Endothelial cell of umbilical vein (primary cell): Measurements from ENCODE around the gene OR8G1. TPM values are rescaled to one million over a fixed set of nuclear protein-coding genes. Genes with fewer than 3 reads are reported as not detected.

Experiments used
- BruUV-seq: library from RNA; stranded (reverse); fragments of 400-500 nt; replicated peaks from 2 replicates; lab custom pipeline; 2021; lab: Mats Ljungman, UMichigan
- CTCF ChIA-PET: fragments of 300-600, 350-600 bp; sonication (Branson Sonifier 250); formaldehyde crosslinking; loops from one replicate; lab custom pipeline; 2021; ENCODE audit warnings: antibody characterized with exemption, inconsistent platforms; lab: Charles Lee
- POLR2A ChIA-PET: fragments of 300-600, 350-600 bp; sonication (Branson Sonifier 250); formaldehyde crosslinking; loops from one replicate; lab custom pipeline; 2021; ENCODE audit warnings: antibody characterized with exemption, inconsistent platforms; lab: Charles Lee
- DNase-seq: peaks from one replicate; pipeline ENCODE4 v3.0.0-alpha.2; 2011; ENCODE audit warnings: low read depth, low spot score
- FAIRE-seq: peaks from 2 replicates; lab custom pipeline; 2011; peaks lifted over from hg19 to GRCh38; lab: Jason Lieb, UNC
- H2AFZ ChIP-seq: 2 replicates; pipeline ENCODE4 v1.6.0; 2012; ENCODE audit warnings: low read depth, low read length, control low read depth, inconsistent platforms
- H3K27ac ChIP-seq: 2 replicates; pipeline ENCODE4 v1.5.1; 2011; ENCODE audit warnings: low read depth, mild to moderate bottlenecking, control low read depth, low read length, moderate library complexity; ENCODE audit not compliant: insufficient read depth
- H3K27me3 ChIP-seq, 2 experiments: 2 replicates each; pipeline versions ENCODE4 v1.6.0 to v1.6.1; 2011; ENCODE audit warnings: low read length in 2 of 2, mixed read lengths in 1 of 2; ENCODE audit not compliant: control insufficient read depth in 2 of 2, insufficient read depth in 2 of 2
- H3K36me3 ChIP-seq, 2 experiments: 2 replicates in 1 of 2; 3 replicates in 1 of 2; pipeline ENCODE4 v1.5.1; 2011; ENCODE audit warnings: low read length in 2 of 2, mild to moderate bottlenecking in 1 of 2, moderate library complexity in 1 of 2; ENCODE audit not compliant: control insufficient read depth in 2 of 2, insufficient read depth in 2 of 2; ENCODE audit errors: extremely low read depth in 1 of 2
- H3K4me1 ChIP-seq: 3 replicates; pipeline ENCODE4 v1.5.1; 2011; ENCODE audit warnings: mild to moderate bottlenecking, low read length; ENCODE audit not compliant: control insufficient read depth, insufficient read depth; ENCODE audit errors: extremely low read depth
- H3K4me2 ChIP-seq: 2 replicates; pipeline ENCODE4 v1.6.1; 2011; ENCODE audit warnings: low read length, control low read depth, mixed read lengths; ENCODE audit not compliant: insufficient read depth
- H3K4me3 ChIP-seq, 3 experiments: fragments of 200-600 bp in 1 of 3; sonication (generic), shearing (Covaris generic) in 1 of 3; replicated peaks in 1 of 3; 2 replicates each; pipeline ENCODE4 v1.5.1; 2011 to 2016; ENCODE audit warnings: control low read depth in 3 of 3, low read length in 3 of 3, mild to moderate bottlenecking in 2 of 3, inconsistent platforms in 1 of 3, low read depth in 1 of 3, moderate library complexity in 1 of 3; ENCODE audit not compliant: insufficient read depth in 1 of 3
- H3K79me2 ChIP-seq: 2 replicates; pipeline ENCODE4 v1.6.0; 2012; ENCODE audit warnings: low read length, inconsistent platforms; ENCODE audit not compliant: control insufficient read depth, insufficient read depth
- H3K9ac ChIP-seq: replicated peaks from 2 replicates; pipeline ENCODE3; 2011; ENCODE audit warnings: low read length, control low read depth; ENCODE audit not compliant: insufficient read depth; ENCODE audit errors: extremely low read depth
- H3K9me1 ChIP-seq: replicated peaks from 3 replicates; pipeline ENCODE4 v1.6.0; 2011; ENCODE audit warnings: mild to moderate bottlenecking, low read length; ENCODE audit not compliant: control insufficient read depth, insufficient read depth; ENCODE audit errors: extremely low read depth
- H3K9me3 ChIP-seq: replicated peaks from 2 replicates; pipeline ENCODE4 v1.5.1; 2012; ENCODE audit warnings: low read length, inconsistent platforms; ENCODE audit not compliant: control insufficient read depth, insufficient read depth
- H4K20me1 ChIP-seq: replicated peaks from 2 replicates; pipeline ENCODE3; 2011; ENCODE audit warnings: mild to moderate bottlenecking, low read length; ENCODE audit not compliant: control insufficient read depth, insufficient read depth; ENCODE audit errors: extremely low read depth
- FOS ChIP-seq: IDR thresholded peaks from 2 replicates; pipeline ENCODE4 v1.6.1; 2011; ENCODE audit warnings: mild to moderate bottlenecking, low read length, moderate library complexity, borderline replicate concordance; ENCODE audit not compliant: insufficient read depth
- GATA2 ChIP-seq: IDR thresholded peaks from 2 replicates; pipeline ENCODE4 v1.7.0; 2011; ENCODE audit warnings: low read depth, mild to moderate bottlenecking, moderate library complexity, mixed read lengths, low read length; ENCODE audit not compliant: insufficient read length, insufficient read depth
- JUN ChIP-seq: IDR thresholded peaks from 2 replicates; pipeline ENCODE4 v1.6.1; 2011; ENCODE audit warnings: borderline replicate concordance, low read depth; ENCODE audit not compliant: insufficient read length, insufficient read depth
- MYC ChIP-seq: IDR thresholded peaks from one replicate; pipeline ENCODE4 v1.6.1; 2011; ENCODE audit warnings: mild to moderate bottlenecking, low read depth, low read length
- POLR2A ChIP-seq: IDR thresholded peaks from 2 replicates; pipeline ENCODE4 v1.6.1; 2012; ENCODE audit warnings: low read depth, mild to moderate bottlenecking, control low read depth, low read length
- POLR2AphosphoS5 ChIP-seq: IDR thresholded peaks from 2 replicates; pipeline ENCODE4 v1.6.1; 2012; ENCODE audit warnings: low read depth, mild to moderate bottlenecking, control low read depth, low read length, moderate library complexity; ENCODE audit not compliant: insufficient read depth
- dilution Hi-C: fragments of 300-500 bp; cut with MboI; formaldehyde crosslinking; loops from one replicate; pipeline ENCODE4 v1.15.0; 2019; ENCODE audit warnings: low sequenced_read_pairs; ENCODE audit not compliant: extremely low pct_ligation_motif_present
- intact Hi-C: fragments of 100-400 bp; cut with micrococcal nuclease; formaldehyde crosslinking; loops from one replicate; pipeline ENCODE4 v1.10.0; 2022
- polyA plus RNA-seq, 4 experiments: library from polyadenylated mRNA; depleted of rRNA in 3 of 4; stranded (reverse) in 3 of 4; unstranded in 1 of 4; fragments of >200 nt; gene quantifications; 2 replicates each; pipeline versions ENCODE4 v1.2.1 to v1.2.3, GENCODE V29; 2011 to 2012; ENCODE audit warnings: missing spikeins in 1 of 4
- total RNA-seq: library from RNA; stranded (reverse); gene quantifications from 2 replicates; pipeline ENCODE4 v1.2.3, GENCODE V29; 2021
- TF ChIP-seq, protein P1 (sequence below): IDR thresholded peaks from 2 replicates; pipeline ENCODE4 v1.6.1; 2011; ENCODE audit not compliant: insufficient read depth, insufficient read length

OR8G1 gene
- total and polyA plus RNA-seq, 2 donors (not counting 3 experiments of a cell fraction or from before 2014, with no cell fraction given) = not detected

DNA sequence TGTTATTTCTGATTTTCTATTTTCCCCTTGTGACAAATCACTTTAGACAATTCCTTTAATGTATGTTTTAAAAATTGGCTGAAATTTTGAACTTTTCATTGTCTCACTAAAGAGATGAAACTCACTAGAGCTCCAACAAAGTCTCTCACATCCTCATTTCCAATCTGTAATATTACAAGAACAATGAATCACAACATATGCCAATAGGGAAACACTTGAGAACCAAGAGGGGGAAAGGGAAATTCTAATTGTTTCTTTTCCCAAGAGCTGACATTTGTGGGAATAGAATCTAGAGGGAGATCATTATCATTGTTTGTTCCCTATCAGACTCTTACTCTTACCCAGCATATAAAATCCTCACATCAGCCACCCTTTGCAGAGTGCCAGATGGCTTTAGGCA, 29.6 kb upstream of the OR8G1 start:
- peaks cover 0 to 1% of the 10 kb centered on the region in 2 experiments for H3K27me3 ChIP-seq
- H2AFZ ChIP-seq = no peak overlapping the region
- no peaks in the 10 kb centered on the region for H3K79me2 ChIP-seq
- DNase-seq = no peak
- H3K9me1 ChIP-seq = no peaks in the 10 kb centered on the region
- intact Hi-C loops = no loop called here
- no peaks in the 10 kb centered on the region for H3K9me3 ChIP-seq
- no peaks in the 10 kb centered on the region for H3K36me3 ChIP-seq
- POLR2A ChIA-PET = no interaction called here
- H3K4me2 ChIP-seq = no peak overlapping the region
- dilution Hi-C loops = no loop called here
- no peaks in the 10 kb centered on the region for H3K4me1 ChIP-seq
- no peaks in the 10 kb centered on the region for H4K20me1 ChIP-seq
- no peak overlapping the region for H3K27ac ChIP-seq
- H3K9ac ChIP-seq = no peak overlapping the region
- TF ChIP-seq JUN (no peak), FOS (no peak), GATA2 (no peak), POLR2A (no peak)
- TF ChIP-seq, protein P1, sequence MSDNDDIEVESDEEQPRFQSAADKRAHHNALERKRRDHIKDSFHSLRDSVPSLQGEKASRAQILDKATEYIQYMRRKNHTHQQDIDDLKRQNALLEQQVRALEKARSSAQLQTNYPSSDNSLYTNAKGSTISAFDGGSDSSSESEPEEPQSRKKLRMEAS = no peak
- FAIRE-seq = no peak
- CTCF ChIA-PET = interaction anchor here (0.8 to 1.2 kb wide), 2 partner anchors 16 to 140 kb away, joined by 3 read pairs; no protein-coding TSS in a partner anchor
- BruUV-seq = no TSS peak
- no peak overlapping the region for H3K4me3 ChIP-seq

DNA sequence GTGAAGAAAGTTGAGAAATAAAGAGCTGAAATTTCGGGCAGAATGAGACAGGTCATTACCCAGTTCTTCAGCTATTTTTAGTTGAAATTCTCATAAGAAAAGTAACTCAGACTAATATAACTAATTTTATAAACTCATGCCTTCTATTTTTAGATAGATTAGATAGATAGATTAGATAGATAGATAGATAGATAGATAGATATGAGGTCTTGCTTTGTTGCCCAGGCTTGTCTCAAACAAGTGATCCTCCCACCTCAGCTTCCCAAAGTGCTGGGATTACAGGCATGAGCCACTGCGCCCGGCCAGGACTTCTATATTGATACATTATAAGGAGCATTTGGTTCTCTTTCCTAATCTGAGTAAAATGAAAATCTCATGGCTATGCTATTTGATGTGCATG, 26.9 kb upstream of the OR8G1 start:
- FAIRE-seq (no peak), DNase-seq (no peak)
- intact Hi-C loops = no loop called here
- H3K27me3 ChIP-seq = peaks cover 0 to 1% of the 10 kb centered on the region in 2 experiments
- H2AFZ ChIP-seq = no peak overlapping the region
- H3K4me3 ChIP-seq = no peak overlapping the region
- H3K36me3 ChIP-seq = no peaks in the 10 kb centered on the region
- BruUV-seq = no TSS peak
- no peak overlapping the region for H3K4me2 ChIP-seq
- no peak overlapping the region for H3K9ac ChIP-seq
- no peaks in the 10 kb centered on the region for H3K4me1 ChIP-seq
- no peaks in the 10 kb centered on the region for H3K9me1 ChIP-seq
- POLR2A ChIA-PET = no interaction called here
- H3K79me2 ChIP-seq = no peaks in the 10 kb centered on the region
- dilution Hi-C loops = no loop called here
- H3K9me3 ChIP-seq = no peaks in the 10 kb centered on the region
- no peak for TF ChIP-seq MYC
- no peak for TF ChIP-seq POLR2AphosphoS5
- TF ChIP-seq POLR2A = no peak
- CTCF ChIA-PET = interaction anchor here (1.1 kb wide), 1 partner anchor 27 kb away, joined by 4 read pairs; the partner anchor contains the start of gene OR8G1
- H4K20me1 ChIP-seq = no peaks in the 10 kb centered on the region
- H3K27ac ChIP-seq = no peak overlapping the region
